ENCODE data around the gene AGBL5.

The AGBL5 gene

DNA sequence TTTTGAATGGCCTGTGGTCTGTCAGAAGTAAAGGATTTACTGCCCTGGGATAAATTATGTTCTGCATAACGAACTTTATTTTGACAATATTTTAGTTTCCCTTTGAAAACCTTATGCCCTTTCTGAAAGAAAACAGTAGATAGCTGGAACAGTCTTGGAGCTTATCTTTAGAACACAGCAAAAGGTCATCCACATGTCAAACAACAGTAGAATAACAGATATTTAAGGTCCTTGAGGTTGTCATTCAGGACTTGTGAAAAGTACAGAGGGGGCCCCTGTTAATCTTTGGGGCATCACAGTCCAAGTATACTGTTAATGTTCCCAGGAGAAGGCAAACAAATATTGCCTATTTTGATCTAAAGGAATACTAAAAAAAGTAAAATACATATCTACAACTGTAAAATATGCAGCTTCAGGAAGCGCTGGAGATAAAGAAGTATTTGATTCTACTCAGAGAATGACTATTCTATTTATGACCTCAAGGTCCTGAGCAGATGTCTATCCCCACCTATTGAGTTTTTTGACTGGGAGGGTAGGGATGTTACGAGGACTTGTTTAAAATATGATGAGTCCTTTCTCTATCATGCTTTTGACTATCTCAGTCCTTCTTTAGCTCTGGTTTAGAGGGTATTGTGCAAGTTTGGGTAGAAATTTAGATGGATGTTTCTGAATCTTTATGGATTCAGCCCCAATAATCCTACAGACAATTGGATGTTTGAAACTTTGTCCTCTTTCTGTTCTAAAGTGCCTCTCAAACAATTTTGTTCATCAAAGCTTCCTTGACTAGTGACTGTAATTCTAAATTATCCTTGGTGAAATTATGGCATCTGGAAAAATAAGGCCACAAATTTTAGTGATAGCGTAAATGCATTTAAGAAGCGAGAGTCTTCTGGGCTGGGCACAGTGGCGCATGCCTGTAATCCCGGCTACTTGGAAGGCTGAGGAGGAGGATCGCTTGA, 43.8 kb upstream of the AGBL5 start:
- Histone ChIP-seq H3K36me3 (no peaks in the 10 kb centered on the region), H3K9me3 (no peaks in the 10 kb centered on the region), H3K27me3 (no peaks in the 10 kb centered on the region), H3K4me1 (no peaks in the 10 kb centered on the region), H3K4me3 (ENCODE audit: low read depth, low read length) (no peak overlapping the region)
- DNase-seq: no peak
- TF ChIP-seq, protein P1, sequence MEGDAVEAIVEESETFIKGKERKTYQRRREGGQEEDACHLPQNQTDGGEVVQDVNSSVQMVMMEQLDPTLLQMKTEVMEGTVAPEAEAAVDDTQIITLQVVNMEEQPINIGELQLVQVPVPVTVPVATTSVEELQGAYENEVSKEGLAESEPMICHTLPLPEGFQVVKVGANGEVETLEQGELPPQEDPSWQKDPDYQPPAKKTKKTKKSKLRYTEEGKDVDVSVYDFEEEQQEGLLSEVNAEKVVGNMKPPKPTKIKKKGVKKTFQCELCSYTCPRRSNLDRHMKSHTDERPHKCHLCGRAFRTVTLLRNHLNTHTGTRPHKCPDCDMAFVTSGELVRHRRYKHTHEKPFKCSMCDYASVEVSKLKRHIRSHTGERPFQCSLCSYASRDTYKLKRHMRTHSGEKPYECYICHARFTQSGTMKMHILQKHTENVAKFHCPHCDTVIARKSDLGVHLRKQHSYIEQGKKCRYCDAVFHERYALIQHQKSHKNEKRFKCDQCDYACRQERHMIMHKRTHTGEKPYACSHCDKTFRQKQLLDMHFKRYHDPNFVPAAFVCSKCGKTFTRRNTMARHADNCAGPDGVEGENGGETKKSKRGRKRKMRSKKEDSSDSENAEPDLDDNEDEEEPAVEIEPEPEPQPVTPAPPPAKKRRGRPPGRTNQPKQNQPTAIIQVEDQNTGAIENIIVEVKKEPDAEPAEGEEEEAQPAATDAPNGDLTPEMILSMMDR (IDR thresholded peaks at IDR 0.05; ENCODE audit: low read depth, low read length): no peak

DNA sequence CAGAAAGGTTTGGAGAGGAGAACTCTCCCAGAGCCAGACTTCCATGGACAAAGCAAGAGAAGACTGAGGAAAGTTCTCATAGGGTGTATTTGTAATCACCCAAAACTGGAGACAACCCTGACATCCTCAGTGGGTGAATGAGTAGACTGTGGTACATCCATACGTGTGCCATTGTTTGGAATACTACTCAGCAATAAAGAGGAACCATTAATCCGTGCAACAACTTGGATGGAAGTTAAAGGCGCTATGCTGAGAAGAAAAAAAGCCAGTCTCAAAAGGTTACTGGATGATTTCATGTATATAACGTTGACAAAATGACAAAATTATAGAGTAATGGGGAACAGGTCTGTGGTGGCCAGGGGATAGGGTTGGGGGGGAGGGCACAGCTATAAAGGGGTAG, 42.8 kb upstream of the AGBL5 start:
- H3K9me3 ChIP-seq: no peaks in the 10 kb centered on the region; the same call in none of the 2 replicates
- no peaks in the 10 kb centered on the region for H3K4me1 ChIP-seq
- no peaks in the 10 kb centered on the region for H3K36me3 ChIP-seq
- H3K4me3 ChIP-seq (ENCODE audit: low read depth, low read length): no peak overlapping the region
- H3K27me3 ChIP-seq: no peaks in the 10 kb centered on the region
- no peak for DNase-seq
- TF ChIP-seq, protein P1 (IDR thresholded peaks at IDR 0.05; ENCODE audit: low read depth, low read length): no peak

GRCh38 chr2:27009083-27009482, 42.4 kb upstream of the AGBL5 start:
- TF ChIP-seq, protein P1 (IDR thresholded peaks at IDR 0.05; ENCODE audit: low read depth, low read length): no peak
- DNase-seq: no peak
- no peaks in the 10 kb centered on the region; the same call in none of the 2 replicates for H3K9me3 ChIP-seq
- no peak overlapping the region for H3K4me3 ChIP-seq (ENCODE audit: low read depth, low read length)
- no peaks in the 10 kb centered on the region for H3K4me1 ChIP-seq
- H3K36me3 ChIP-seq: no peaks in the 10 kb centered on the region
- H3K27me3 ChIP-seq: no peaks in the 10 kb centered on the region

- Histone ChIP-seq H3K27me3 (no peaks in the 10 kb centered on the region), H3K9me3 (no peaks in the 10 kb centered on the region; the same call in none of the 2 replicates), H3K4me1 (no peaks in the 10 kb centered on the region), H3K4me3 (ENCODE audit: low read depth, low read length) (no peak overlapping the region), H3K36me3 (no peaks in the 10 kb centered on the region)
- DNase-seq: no peak
- TF ChIP-seq, protein P1 (IDR thresholded peaks at IDR 0.05; ENCODE audit: low read depth, low read length): no peak
Observed at GRCh38 chr2:27009716-27010115, 41.8 kb upstream of the AGBL5 start.

DNA sequence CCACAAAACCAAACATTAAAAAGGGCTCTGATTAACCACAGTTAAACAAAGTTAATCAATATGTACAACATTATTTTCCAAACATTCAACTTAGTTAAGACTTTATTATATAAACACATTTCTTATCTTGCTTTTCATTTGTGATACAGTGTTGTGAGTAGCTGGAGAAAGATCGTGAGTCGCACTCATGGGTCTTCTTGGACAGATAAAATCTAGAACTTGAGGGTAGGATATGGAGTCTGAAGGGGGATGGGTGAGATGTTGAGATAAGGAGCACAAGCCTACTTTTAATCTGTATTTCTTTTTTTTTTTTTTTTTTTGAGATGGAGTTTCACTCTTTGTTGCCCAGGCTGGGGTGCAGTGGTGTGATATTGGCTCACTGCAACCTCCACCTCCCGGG, 41.3 kb upstream of the AGBL5 start:
- H3K4me3 ChIP-seq (ENCODE audit: low read depth, low read length): no peak overlapping the region
- no peaks in the 10 kb centered on the region for H3K27me3 ChIP-seq
- TF ChIP-seq, protein P1 (IDR thresholded peaks at IDR 0.05; ENCODE audit: low read depth, low read length): no peak
- H3K9me3 ChIP-seq: no peaks in the 10 kb centered on the region; the same call in none of the 2 replicates
- no peak for DNase-seq
- H3K4me1 ChIP-seq: no peaks in the 10 kb centered on the region
- H3K36me3 ChIP-seq: no peaks in the 10 kb centered on the region

DNA sequence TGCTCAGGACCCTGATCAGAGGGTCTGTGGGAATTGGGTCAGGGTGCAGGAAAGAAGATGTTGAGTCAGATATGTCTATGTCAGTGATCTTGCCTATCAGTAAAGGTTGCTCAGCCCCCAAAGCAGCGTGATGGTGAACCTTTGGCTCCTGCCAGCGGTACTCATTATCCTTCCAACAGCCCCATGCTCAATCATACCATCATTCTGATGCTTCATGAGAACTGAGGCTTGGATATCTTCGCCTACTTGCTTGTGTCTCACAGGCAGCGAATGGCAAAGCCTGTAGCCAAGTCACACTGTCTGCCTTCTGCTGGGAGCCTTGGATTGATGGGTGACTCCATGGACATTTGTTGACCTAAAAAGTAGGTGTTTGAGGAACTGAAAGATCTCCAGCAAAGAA, 37.7 kb upstream of the AGBL5 start:
- Histone ChIP-seq H3K4me1 (peaks cover 15% of the 10 kb centered on the region), H3K4me3 (ENCODE audit: low read depth, low read length) (no peak overlapping the region), H3K36me3 (no peaks in the 10 kb centered on the region), H3K27me3 (no peaks in the 10 kb centered on the region), H3K9me3 (no peaks in the 10 kb centered on the region; the same call in none of the 2 replicates)
- TF ChIP-seq, protein P1 (IDR thresholded peaks at IDR 0.05; ENCODE audit: low read depth, low read length): no peak
- no peak for DNase-seq

All from BE2C (cell line).